OCI-LY3 (cell line): ENCODE results near the gene R3HDM4.
"Not testable (repeated sequence)": the region's sequence is repeated elsewhere in the genome, so short reads cannot be mapped to it uniquely, and the experiment has no call there.

ENCODE experiments used
- H2AFZ ChIP-seq: fragments of 200-600, 300-600 bp; shearing (Covaris generic); 2 replicates; pipeline ENCODE4 v1.6.0; 2014; ENCODE audit warnings: antibody characterized with exemption, low read depth, low read length
- H3K27ac ChIP-seq: fragments of 200-600, 300-600 bp; sonication (generic); 2 replicates; pipeline ENCODE4 v1.5.1; 2014; ENCODE audit warnings: mild to moderate bottlenecking, low read length, moderate library complexity, mixed read lengths
- H3K27me3 ChIP-seq: fragments of 200-600, 300-600 bp; sonication (generic); 2 replicates; pipeline ENCODE4 v1.6.1; 2014; ENCODE audit warnings: low read depth, low read length, mixed read lengths
- H3K36me3 ChIP-seq: fragments of 200-600, 300-600 bp; sonication (generic); replicated peaks from 2 replicates; pipeline ENCODE3; 2014; ENCODE audit warnings: low read depth, low read length, mixed read lengths
- H3K4me1 ChIP-seq: fragments of 300-600, 200-600 bp; sonication (generic); 2 replicates; pipeline ENCODE4 v1.6.1; 2014; ENCODE audit warnings: low read length, mixed read lengths
- H3K4me2 ChIP-seq: fragments of 200-600, 300-600 bp; sonication (generic); 2 replicates; pipeline ENCODE4 v1.6.1; 2014; ENCODE audit warnings: low read length, mixed read lengths
- H3K4me3 ChIP-seq: fragments of 300-600, 200-600 bp; sonication (generic); 2 replicates; pipeline ENCODE4 v1.5.1; 2014; ENCODE audit warnings: antibody characterized with exemption, mild to moderate bottlenecking, low read length, moderate library complexity
- H3K79me2 ChIP-seq: fragments of 300-600, 200-600 bp; shearing (Covaris generic); 2 replicates; pipeline ENCODE4 v1.6.1; 2014; ENCODE audit warnings: mild to moderate bottlenecking, low read length, mixed read lengths
- H3K9ac ChIP-seq: fragments of 300-600, 200-600 bp; shearing (Covaris generic); 2 replicates; pipeline ENCODE4 v1.6.0; 2014; ENCODE audit warnings: mild to moderate bottlenecking, low read length, moderate library complexity
- H3K9me3 ChIP-seq: fragments of 200-600, 300-600 bp; shearing (Covaris generic); 2 replicates; pipeline ENCODE4 v1.6.1; 2014; ENCODE audit warnings: low read length, mixed read lengths; ENCODE audit not compliant: insufficient read depth
- H4K20me1 ChIP-seq: fragments of 200-600, 300-600 bp; sonication (generic); 2 replicates; pipeline ENCODE4 v1.6.1; 2016; ENCODE audit warnings: low read length, mixed read lengths; ENCODE audit not compliant: insufficient read depth
- EZH2phosphoT487 ChIP-seq: fragments of 200-600 bp; shearing (Covaris generic); IDR thresholded peaks from 2 replicates; pipeline ENCODE4 v1.6.1; 2018; ENCODE audit warnings: antibody characterized with exemption, mixed run types, low read depth
- TF ChIP-seq, protein P1 (sequence below): fragments of 200-600, 300-600 bp; sonication (generic); IDR thresholded peaks from 2 replicates; pipeline ENCODE4 v1.5.1; 2014; ENCODE audit warnings: antibody characterized with exemption, low read length, low read depth

R3HDM4 gene

GRCh38 chr19:853014-853585 is 59.9 kb downstream of the R3HDM4 start:
- H4K20me1 ChIP-seq = no peaks in the 10 kb centered on the region
- H3K9me3 ChIP-seq = no peaks in the 10 kb centered on the region
- H2AFZ ChIP-seq = no peak overlapping the region
- no peak overlapping the region for H3K4me3 ChIP-seq
- H3K4me1 ChIP-seq = no peaks in the 10 kb centered on the region; the same call in 1 of the 2 replicates
- no peaks in the 10 kb centered on the region for H3K79me2 ChIP-seq
- TF ChIP-seq EZH2phosphoT487 = no peak
- TF ChIP-seq, protein P1, sequence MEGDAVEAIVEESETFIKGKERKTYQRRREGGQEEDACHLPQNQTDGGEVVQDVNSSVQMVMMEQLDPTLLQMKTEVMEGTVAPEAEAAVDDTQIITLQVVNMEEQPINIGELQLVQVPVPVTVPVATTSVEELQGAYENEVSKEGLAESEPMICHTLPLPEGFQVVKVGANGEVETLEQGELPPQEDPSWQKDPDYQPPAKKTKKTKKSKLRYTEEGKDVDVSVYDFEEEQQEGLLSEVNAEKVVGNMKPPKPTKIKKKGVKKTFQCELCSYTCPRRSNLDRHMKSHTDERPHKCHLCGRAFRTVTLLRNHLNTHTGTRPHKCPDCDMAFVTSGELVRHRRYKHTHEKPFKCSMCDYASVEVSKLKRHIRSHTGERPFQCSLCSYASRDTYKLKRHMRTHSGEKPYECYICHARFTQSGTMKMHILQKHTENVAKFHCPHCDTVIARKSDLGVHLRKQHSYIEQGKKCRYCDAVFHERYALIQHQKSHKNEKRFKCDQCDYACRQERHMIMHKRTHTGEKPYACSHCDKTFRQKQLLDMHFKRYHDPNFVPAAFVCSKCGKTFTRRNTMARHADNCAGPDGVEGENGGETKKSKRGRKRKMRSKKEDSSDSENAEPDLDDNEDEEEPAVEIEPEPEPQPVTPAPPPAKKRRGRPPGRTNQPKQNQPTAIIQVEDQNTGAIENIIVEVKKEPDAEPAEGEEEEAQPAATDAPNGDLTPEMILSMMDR = no peak
- no peaks in the 10 kb centered on the region for H3K36me3 ChIP-seq
- no peak overlapping the region for H3K4me2 ChIP-seq
- no peak overlapping the region for H3K9ac ChIP-seq
- no peak overlapping the region for H3K27ac ChIP-seq
- H3K27me3 ChIP-seq = peaks cover 15% of the 10 kb centered on the region; the same call in 1 of the 2 replicates

DNA sequence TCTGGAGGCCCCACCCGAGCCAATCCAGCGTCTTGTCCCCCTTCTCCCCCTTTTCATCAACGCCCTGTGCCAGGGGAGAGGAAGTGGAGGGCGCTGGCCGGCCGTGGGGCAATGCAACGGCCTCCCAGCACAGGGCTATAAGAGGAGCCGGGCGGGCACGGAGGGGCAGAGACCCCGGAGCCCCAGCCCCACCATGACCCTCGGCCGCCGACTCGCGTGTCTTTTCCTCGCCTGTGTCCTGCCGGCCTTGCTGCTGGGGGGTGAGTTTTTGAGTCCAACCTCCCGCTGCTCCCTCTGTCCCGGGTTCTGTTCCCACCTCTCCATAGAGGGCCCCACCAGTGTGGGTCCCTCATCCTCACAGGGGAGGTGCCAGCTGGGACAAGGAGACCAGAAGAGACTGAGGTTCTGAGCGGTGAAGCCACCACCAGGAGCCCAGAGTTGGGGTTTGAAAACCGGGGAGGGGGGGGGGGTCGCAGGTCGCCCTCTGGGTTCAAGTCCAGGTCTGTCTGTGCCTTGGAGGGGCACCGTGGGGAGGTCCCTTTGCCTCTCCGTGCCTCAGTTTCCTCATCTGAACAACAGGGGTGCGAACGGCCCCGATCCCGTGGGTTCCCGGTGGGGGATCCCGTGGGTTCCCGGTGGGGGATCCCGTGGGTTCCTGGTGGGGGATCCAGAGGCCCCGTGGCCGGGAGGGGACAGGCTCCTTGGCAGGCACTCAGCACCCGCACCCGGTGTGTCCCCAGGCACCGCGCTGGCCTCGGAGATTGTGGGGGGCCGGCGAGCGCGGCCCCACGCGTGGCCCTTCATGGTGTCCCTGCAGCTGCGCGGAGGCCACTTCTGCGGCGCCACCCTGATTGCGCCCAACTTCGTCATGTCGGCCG is 60.6 kb downstream of the R3HDM4 start, which contains the start of gene ELANE:
ELANE (plus strand) TSS at position 168 of the 878 bp plus-strand sequence; CDS start at position 194, 26 bp downstream.
- TF ChIP-seq EZH2phosphoT487 = no peak
- TF ChIP-seq, protein P1 = no peak
- Histone ChIP-seq H3K4me2 (no peak within 1 kb of the TSS), H2AFZ (no peak within 1 kb of the TSS), H3K36me3 (no peaks in the 10 kb centered on the region), H4K20me1 (no peaks in the 10 kb centered on the region), H3K27ac (no peak within 1 kb of the TSS), H3K79me2 (no peaks in the 10 kb centered on the region), H3K4me1 (no peaks in the 10 kb centered on the region; the same call in 1 of the 2 replicates), H3K4me3 (no peak within 1 kb of the TSS), H3K9me3 (no peaks in the 10 kb centered on the region), H3K9ac (no peak within 1 kb of the TSS), H3K27me3 (peaks cover 21% of the 10 kb centered on the region; the same call in 1 of the 2 replicates)

- peaks cover 21% of the 10 kb centered on the region; the same call in 1 of the 2 replicates for H3K27me3 ChIP-seq
- H3K9me3 ChIP-seq = no peaks in the 10 kb centered on the region
- no peaks in the 10 kb centered on the region for H3K36me3 ChIP-seq
- H4K20me1 ChIP-seq = no peaks in the 10 kb centered on the region
- no peak overlapping the region for H3K4me2 ChIP-seq
- peaks cover 2% of the 10 kb centered on the region; the same call in 1 of the 2 replicates for H3K4me1 ChIP-seq
- H2AFZ ChIP-seq = no peak overlapping the region
- TF ChIP-seq, protein P1 = no peak
- TF ChIP-seq EZH2phosphoT487 = no peak
- H3K9ac ChIP-seq = no peak overlapping the region
- H3K27ac ChIP-seq = no peak overlapping the region
- H3K79me2 ChIP-seq = no peaks in the 10 kb centered on the region
- H3K4me3 ChIP-seq = no peak overlapping the region
These were observed 62.1 kb downstream of the R3HDM4 start for GRCh38 chr19:850979-851335.

DNA sequence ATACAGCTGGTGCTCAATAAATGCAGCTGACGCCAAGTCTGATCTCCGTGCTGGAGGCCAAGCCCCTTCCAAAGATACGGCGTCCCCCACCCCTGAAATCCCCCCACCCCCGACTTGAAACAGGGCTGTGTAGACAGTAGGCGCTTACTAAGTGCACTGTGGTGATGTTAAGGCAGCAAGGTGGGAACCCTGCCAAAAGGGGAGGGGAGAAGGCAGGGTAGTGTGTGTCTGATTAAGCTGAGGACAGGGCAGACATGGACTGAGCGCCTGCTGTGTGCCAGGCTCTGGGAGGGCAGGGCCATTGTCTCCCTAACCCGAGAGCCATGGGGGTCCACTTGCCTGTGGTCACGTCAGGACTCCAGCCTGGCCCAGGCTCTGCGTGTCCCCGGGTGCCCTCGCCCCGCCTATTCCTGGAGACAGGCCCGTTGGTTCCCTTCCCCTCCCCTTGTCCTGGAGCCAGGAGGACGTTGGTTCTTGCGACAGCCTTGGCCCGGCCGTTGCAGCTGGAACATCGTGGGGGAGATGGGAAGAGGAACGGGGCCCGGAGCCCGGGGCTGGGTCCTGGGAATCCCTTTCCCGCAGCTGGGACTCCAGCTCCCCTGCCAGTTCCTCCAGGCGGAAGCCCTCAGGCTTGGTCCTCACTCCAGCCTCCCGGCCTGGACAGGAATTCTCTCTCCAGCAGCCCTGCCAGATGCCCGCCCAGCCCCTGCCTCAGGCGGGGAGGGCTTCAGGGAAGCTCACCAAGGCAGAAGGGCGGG is 62.6 kb downstream of the R3HDM4 start:
- Histone ChIP-seq H3K9ac (no peak overlapping the region), H3K79me2 (no peaks in the 10 kb centered on the region), H2AFZ (no peak overlapping the region), H4K20me1 (no peaks in the 10 kb centered on the region), H3K9me3 (no peaks in the 10 kb centered on the region), H3K36me3 (no peaks in the 10 kb centered on the region), H3K4me3 (no peak overlapping the region), H3K4me2 (no peak overlapping the region), H3K27me3 (peaks cover 21% of the 10 kb centered on the region; the same call in 1 of the 2 replicates), H3K27ac (no peak overlapping the region), H3K4me1 (peaks cover 7% of the 10 kb centered on the region)
- TF ChIP-seq, protein P1 = no peak
- no peak for TF ChIP-seq EZH2phosphoT487

- H3K4me1 ChIP-seq = peaks cover 19% of the 10 kb centered on the region
- not testable (repeated sequence) for H3K4me3 ChIP-seq, H2AFZ ChIP-seq, H3K79me2 ChIP-seq, H3K27ac ChIP-seq, H3K9me3 ChIP-seq, H3K4me2 ChIP-seq, H4K20me1 ChIP-seq, H3K9ac ChIP-seq, H3K36me3 ChIP-seq
- peaks cover 21% of the 10 kb centered on the region for H3K27me3 ChIP-seq
These were observed 63.8 kb downstream of the R3HDM4 start for GRCh38 chr19:849195-849594.
